DMS53 treated with DMSO at 0.1 percent for 48 hours (cell line): Measurements from ENCODE around the gene SLC6A16.
"Not testable (repeated sequence)": the region's sequence is repeated elsewhere in the genome, so short reads cannot be mapped to it uniquely, and the experiment has no call there.

Experiments used
- DNase-seq: peaks from one replicate; lab custom pipeline; 2025; ENCODE audit not compliant: unreplicated experiment; lab: John Stamatoyannopoulos, UW

SLC6A16 gene

GRCh38 chr19:49331616-49332055, 6.6 kb upstream of the SLC6A16 start:
- no peak for DNase-seq

- not testable (repeated sequence) for DNase-seq
These were observed 6.2 kb upstream of the SLC6A16 start for GRCh38 chr19:49331187-49331586.

GRCh38 chr19:49328741-49329140, 3.8 kb upstream of the SLC6A16 start:
- DNase-seq, result no peak

GRCh38 chr19:49327878-49328544, 3.0 kb upstream of the SLC6A16 start:
- DNase-seq, result no peak

DNA sequence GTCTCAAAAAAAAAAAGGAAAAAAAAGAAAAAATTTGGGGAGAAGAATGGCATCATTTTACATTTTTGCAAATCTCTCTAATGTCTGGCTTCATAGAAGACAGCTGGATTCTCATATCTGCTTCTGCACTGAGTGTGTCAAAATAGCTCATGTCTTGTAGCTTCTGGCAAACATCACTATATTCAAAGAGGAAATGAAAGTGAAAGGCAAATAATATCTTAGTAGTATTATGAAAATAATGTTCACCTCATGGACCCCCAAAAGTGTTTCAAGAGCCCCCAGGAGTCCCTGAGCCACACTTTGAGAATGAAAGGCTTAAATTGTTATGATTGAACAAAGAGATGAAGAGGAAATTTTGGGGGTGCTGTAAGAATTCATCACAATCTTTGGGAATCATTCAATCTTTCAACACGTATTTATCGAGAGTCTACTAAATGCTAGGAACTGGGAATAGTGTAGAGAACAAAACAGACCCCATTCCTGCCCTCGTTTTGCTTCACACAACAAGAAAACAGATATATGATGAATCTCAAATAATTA, 1.2 kb upstream of the SLC6A16 start:
- DNase-seq, result no peak

DNA sequence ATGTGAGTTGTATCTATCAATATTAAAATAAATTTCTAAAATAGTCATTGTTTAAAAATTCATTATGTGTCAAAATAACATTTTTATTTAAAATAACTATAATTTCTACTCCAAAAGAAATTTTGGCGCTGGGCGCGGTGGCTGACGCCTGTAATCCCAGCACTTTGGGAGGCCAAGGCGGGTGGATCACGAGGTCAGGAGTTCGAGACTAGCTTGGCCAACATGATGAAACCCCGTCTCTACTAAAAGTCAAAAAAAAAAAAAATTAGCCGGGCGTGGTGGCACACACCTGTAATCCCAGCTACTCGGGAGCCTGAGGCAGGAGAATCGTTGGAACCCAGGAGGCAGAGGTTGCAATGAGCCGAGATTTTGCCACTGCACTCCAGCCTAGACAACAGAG, 765 bp upstream of the SLC6A16 start:
- DNase-seq, result not testable (repeated sequence)

- no peak for DNase-seq
These were observed 6.7 kb downstream of the SLC6A16 start for GRCh38 chr19:49318296-49318695.

GRCh38 chr19:49316284-49316683, 8.7 kb downstream of the SLC6A16 start:
- DNase-seq, result no peak

DNA sequence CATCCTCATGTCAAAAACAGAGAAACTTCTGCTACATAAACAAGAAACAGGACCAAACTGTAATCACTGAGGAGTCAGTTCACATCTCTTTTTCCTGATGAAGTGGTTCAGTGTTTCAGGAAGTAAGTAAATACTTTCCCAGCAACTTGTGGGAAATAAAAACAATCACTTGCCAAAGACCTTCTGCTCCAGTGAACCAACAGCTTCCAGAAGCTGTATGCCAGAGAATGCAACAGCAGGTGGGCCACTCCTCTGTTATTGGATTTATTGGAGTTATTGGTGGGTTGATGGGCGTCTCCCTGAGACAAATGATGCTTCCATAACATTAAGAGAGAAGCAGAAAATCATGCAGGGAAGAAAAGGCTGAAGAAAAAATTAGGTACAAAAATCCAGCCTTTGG, 9.9 kb downstream of the SLC6A16 start:
- no peak for DNase-seq

DNA sequence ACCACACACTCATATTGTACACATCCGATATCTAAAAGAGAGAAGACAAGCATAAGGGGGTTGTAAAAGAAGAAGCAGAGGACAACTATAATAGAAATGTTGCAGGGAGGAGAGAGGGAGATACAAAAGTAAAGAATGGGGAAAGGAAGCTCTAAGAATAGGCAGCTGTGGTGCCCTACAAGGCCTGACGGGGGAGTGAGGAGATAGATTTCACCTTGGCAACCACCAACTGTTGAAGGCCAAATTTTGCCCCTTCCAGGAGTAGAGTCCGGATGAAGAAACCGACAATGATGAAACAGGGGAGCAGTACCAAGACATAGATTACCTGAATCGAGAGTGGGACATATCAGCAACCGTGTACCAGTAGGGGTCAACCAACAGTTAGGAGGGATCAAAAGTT, 15.9 kb downstream of the SLC6A16 start:
- DNase-seq, result no peak

GRCh38 chr19:49306734-49307133, 18.3 kb downstream of the SLC6A16 start:
- DNase-seq, result not testable (repeated sequence)

DNA sequence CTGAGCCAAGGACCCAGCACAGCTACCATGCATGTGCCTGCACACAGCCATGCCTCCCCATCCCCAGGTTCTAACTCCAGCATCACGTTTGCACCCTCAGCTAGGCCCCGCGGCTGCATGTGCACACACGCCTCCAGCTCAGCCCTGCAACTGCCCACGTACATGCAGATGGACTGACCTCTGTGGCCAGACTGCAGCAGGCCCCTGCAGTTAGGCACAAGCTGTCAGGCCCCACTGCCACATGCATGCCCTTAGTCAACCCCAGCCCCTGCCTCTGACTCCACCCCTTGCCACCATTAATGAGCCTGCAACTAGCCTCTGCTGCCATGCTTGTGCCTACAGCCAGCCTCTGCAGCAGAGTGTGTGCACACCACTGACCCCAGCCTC, 23.1 kb downstream of the SLC6A16 start:
- no peak for DNase-seq

GRCh38 chr19:49301165-49301865, 23.7 kb downstream of the SLC6A16 start:
- peak; percentile 6 for DNase-seq

DNA sequence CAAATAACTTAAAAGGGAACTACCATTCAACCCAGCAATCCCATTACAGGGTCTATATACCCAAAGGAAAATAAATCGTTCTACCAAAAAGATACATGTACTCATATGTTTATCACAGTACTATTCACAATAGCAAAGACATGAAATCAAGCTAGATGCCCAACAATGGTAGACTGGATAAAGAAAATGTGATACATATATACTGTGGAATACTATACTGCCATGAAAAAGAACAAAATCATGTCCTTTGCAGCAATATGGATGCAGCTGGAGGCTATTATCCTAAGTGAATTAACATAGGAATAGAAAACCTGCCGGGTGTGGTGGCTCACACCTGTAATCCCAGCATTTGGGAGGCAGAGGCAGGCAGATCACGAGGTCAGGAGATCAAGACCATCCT, 26.3 kb downstream of the SLC6A16 start:
- DNase-seq, result not testable (repeated sequence)

- no peak for DNase-seq
These were observed 27.6 kb downstream of the SLC6A16 start for GRCh38 chr19:49297403-49297802.

DNA sequence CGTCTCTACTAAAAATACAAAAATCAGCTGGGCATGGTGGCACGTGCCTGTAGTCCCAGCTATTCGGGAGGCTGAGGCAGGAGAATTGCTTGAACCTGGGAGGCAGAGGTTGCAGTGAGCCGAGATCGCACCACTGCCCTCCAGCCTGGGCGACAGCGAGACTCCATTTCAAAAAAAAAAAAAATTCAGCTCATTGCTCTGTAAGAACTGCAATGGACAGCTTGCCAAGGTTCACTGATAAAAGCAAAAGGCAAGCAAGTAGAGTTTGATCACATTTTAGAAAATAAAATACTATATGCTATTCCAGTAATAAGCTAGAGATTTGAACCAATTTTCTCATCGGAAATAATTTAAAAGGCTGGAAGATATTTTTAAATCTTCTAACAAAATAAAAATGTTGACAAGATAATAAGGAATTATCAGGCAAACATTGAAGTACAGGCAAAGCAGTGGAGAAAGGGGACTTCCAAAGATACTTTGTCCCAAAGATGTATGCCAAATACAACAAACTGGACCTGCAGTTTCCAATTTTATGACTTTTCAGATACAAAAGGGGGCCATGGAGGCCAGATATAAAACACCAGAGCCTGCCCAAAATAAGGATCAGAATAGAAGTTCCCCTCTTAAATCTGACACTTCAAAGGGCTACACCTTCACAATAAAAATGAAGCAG, 29.6 kb downstream of the SLC6A16 start:
- no peak for DNase-seq

- no peak for DNase-seq
These were observed 30.6 kb downstream of the SLC6A16 start for GRCh38 chr19:49294401-49294800.

DNA sequence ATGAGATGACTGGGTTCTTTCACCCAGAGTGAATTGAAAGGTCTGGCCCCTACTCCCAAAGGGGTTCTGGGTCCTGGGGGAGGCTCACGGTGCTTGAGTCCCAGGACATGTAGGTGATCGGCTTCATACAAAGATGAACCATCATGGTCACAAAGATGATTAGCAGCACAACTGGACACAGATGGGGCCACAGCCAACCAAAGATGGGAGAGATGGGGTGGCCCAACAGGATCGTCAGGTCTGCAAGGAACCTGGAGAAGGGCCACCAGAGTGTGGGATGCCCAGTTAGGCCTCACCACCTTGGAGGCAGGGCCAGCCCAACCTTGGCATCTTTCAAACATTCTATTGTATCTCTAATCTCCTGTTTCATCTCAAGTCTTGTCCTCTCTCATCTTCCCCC, 34.5 kb downstream of the SLC6A16 start:
- no peak for DNase-seq

- DNase-seq, result not testable (repeated sequence)
These were observed 35.7 kb downstream of the SLC6A16 start for GRCh38 chr19:49289286-49289685.

GRCh38 chr19:49288205-49288604, 36.8 kb downstream of the SLC6A16 start:
- not testable (repeated sequence) for DNase-seq

DNA sequence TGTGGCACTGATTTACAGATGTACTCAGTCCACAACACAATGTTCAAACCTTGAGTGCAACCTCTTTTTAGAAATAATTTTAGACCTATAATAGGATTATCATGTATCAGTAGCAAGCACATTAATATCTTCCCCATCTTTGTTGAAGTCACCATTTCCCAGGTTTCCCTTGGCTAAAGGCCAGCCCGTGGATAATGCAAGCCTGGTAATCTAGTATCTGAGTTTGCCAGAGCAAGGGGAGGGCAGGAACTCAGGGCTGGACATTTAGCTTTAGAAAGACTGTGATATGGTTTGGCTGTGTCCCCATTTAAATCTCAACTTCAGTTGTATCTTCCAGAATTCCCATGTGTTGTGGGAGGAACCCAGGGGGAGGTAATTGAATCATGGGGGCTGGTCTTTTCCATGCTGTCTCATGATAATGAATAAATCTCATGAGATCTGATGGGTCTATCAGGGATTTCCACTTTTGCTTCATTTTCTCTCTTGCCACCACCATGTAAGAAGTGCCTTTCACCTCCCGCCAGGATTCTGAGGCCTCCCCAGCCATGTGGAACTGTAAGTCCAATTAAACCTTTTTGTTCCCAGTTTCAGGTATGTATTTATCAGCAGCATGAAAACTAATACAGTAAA, 37.7 kb downstream of the SLC6A16 start:
- no peak for DNase-seq
